K562 (cell line): ENCODE results near the gene WNT7A. TPM values are rescaled to one million over a fixed set of nuclear protein-coding genes. Genes with fewer than 3 reads are reported as not detected.

Experiments
- CSDE1 ChIP-seq, 2 experiments: fragments of 450-650 bp; IDR thresholded peaks; 2 replicates each; pipeline ENCODE4 v1.6.1; 2016; ENCODE audit warnings: mild to moderate bottlenecking in 1 of 2
- CXXC5 ChIP-seq: fragments of 250-450 bp; sonication (Bioruptor Pico); IDR thresholded peaks from 2 replicates; pipeline ENCODE4 v1.8.0; 2022; ENCODE audit warnings: inconsistent platforms, mild to moderate bottlenecking, moderate library complexity
- MGA ChIP-seq: fragments of 450-650 bp; IDR thresholded peaks from 2 replicates; pipeline ENCODE4 v1.6.1; 2016; ENCODE audit warnings: mild to moderate bottlenecking, moderate library complexity
- POLR2H ChIP-seq: IDR thresholded peaks from 2 replicates; pipeline ENCODE4 v1.6.1; 2016; ENCODE audit warnings: missing genetic modification characterization, low read depth, mild to moderate bottlenecking, control low read depth, missing compliant biosample characterization, moderate library complexity
- TBP ChIP-seq: optimal IDR thresholded peaks from 2 replicates; pipeline ENCODE3; 2011; ENCODE audit warnings: low read depth, low read length, improper control_type of control experiment
- VEZF1 ChIP-seq: fragments of 200-800 bp; sonication (Bioruptor generic); IDR thresholded peaks from 2 replicates; pipeline ENCODE4 v1.6.1; 2017; ENCODE audit warnings: missing genetic modification characterization, missing compliant biosample characterization
- ZNF778 ChIP-seq: fragments of 450-650 bp; formaldehyde crosslinking; IDR thresholded peaks from 2 replicates; pipeline ENCODE4 v1.4.0; 2020; ENCODE audit warnings: mild to moderate bottlenecking, moderate library complexity
- ZSCAN32 ChIP-seq: fragments of 450-650 bp; formaldehyde crosslinking; IDR thresholded peaks from 2 replicates; pipeline ENCODE4 v1.4.0; 2020; ENCODE audit warnings: mild to moderate bottlenecking, moderate library complexity
- polyA plus RNA-seq, 8 experiments: library from polyadenylated mRNA; depleted of rRNA in 4 of 8; stranded (reverse) in 5 of 8; unstranded in 3 of 8; fragments of >200 nt; fragmentation: Nextera tagmentation in 2 of 8; fragmentation: Illumina TruSeq in 1 of 8; extraction: Ambion mirVana in 2 of 8; extraction: Trizol in 1 of 8; gene quantifications; 2 replicates each; pipeline versions ENCODE4 v1.2.1 to v1.2.3, GENCODE V29; 2011 to 2014; ENCODE audit warnings: inconsistent platforms in 1 of 8, missing spikeins in 1 of 8
- total RNA-seq, 7 experiments: library from RNA; depleted of rRNA in 6 of 7; stranded (reverse); fragments of >200 nt in 6 of 7; fragmentation: Illumina TruSeq in 2 of 7; extraction: Trizol in 2 of 7; gene quantifications; 2 replicates each; pipeline versions ENCODE4 v1.2.1 to v1.2.3, GENCODE V29; 2011 to 2021; ENCODE audit warnings: low replicate concordance in 1 of 7

WNT7A gene
- total and polyA plus RNA-seq, 9 of the 15 experiments (the other 6 are each of a cell fraction or from before 2014, with no cell fraction given) = 0.03 TPM; not detected in 8

GRCh38 chr3:13895155-13896105, 15.6 kb upstream of the WNT7A start (continued):
- peak; percentile 66 for TF ChIP-seq VEZF1
- TF ChIP-seq CXXC5 (CRISPR knock-in tag) = peak; percentile 28; the same call in 1 of the 2 replicates
- peak; percentile 68 for TF ChIP-seq MGA
- no peak for TF ChIP-seq ZSCAN32
- TF ChIP-seq TBP = no peak
- no peak for TF ChIP-seq ZNF778 (CRISPR knock-in tag)
- no peak for TF ChIP-seq CSDE1 (IDR thresholded peaks at IDR 0.05)
- TF ChIP-seq POLR2H = peak; percentile 31; the same call in 1 of the 2 replicates
